GM12872 (cell line): ENCODE results near the gene SENP8.

Experiments
- CTCF ChIP-seq: IDR thresholded peaks from 3 replicates; pipeline ENCODE4 v1.5.1; 2011; ENCODE audit warnings: low read depth, mild to moderate bottlenecking, low read length, moderate library complexity; ENCODE audit not compliant: insufficient read depth

The SENP8 gene

GRCh38 chr15:72182673-72183072, 64.5 kb downstream of the SENP8 start:
- no peak for TF ChIP-seq CTCF

GRCh38 chr15:72183781-72184164, 65.6 kb downstream of the SENP8 start:
- TF ChIP-seq CTCF = no peak

- TF ChIP-seq CTCF = no peak
Observed at GRCh38 chr15:72184165-72184811, 66.1 kb downstream of the SENP8 start.

GRCh38 chr15:72189250-72189902, 71.2 kb downstream of the SENP8 start:
- no peak for TF ChIP-seq CTCF

- TF ChIP-seq CTCF = no peak
Observed at GRCh38 chr15:72192416-72192815, 74.2 kb downstream of the SENP8 start.
